Measurements from ENCODE around the gene NPNT. TPM values are rescaled to one million over a fixed set of nuclear protein-coding genes. Genes with fewer than 3 reads are reported as not detected.

NPNT gene
- total RNA-seq, 1 donor from 2014 or later, result 263 TPM

GRCh38 chr4:105859233-105859632 lies 36.0 kb upstream of the NPNT start:
- no peak for ATAC-seq
- TF ChIP-seq, protein P1, sequence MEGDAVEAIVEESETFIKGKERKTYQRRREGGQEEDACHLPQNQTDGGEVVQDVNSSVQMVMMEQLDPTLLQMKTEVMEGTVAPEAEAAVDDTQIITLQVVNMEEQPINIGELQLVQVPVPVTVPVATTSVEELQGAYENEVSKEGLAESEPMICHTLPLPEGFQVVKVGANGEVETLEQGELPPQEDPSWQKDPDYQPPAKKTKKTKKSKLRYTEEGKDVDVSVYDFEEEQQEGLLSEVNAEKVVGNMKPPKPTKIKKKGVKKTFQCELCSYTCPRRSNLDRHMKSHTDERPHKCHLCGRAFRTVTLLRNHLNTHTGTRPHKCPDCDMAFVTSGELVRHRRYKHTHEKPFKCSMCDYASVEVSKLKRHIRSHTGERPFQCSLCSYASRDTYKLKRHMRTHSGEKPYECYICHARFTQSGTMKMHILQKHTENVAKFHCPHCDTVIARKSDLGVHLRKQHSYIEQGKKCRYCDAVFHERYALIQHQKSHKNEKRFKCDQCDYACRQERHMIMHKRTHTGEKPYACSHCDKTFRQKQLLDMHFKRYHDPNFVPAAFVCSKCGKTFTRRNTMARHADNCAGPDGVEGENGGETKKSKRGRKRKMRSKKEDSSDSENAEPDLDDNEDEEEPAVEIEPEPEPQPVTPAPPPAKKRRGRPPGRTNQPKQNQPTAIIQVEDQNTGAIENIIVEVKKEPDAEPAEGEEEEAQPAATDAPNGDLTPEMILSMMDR (IDR thresholded peaks at IDR 0.05), result no peak

GRCh38 chr4:105870963-105871362 lies 24.3 kb upstream of the NPNT start:
- DNase-seq, result no peak
- TF ChIP-seq, protein P1 (IDR thresholded peaks at IDR 0.05), result no peak
- H3K9me3 ChIP-seq, result no peaks in the 10 kb centered on the region
- no peaks in the 10 kb centered on the region for H3K36me3 ChIP-seq
- no peak overlapping the region for H3K4me3 ChIP-seq
- H3K27me3 ChIP-seq, result no peaks in the 10 kb centered on the region
- intact Hi-C loops (cut with DNase I), result no loop called here
- H3K4me1 ChIP-seq, result no peaks in the 10 kb centered on the region
- H3K27ac ChIP-seq, result no peak overlapping the region
- ATAC-seq, result no peak

More at GRCh38 chr4:105859233-105859632, 36.0 kb upstream of the NPNT start:
- Histone ChIP-seq H3K4me3 (no peak overlapping the region), H3K27ac (no peak overlapping the region), H3K27me3 (no peaks in the 10 kb centered on the region), H3K9me3 (no peaks in the 10 kb centered on the region), H3K4me1 (no peaks in the 10 kb centered on the region), H3K36me3 (no peaks in the 10 kb centered on the region)
- intact Hi-C loops (cut with DNase I), result no loop called here
- no peak for DNase-seq

- H3K27me3 ChIP-seq, result no peaks in the 10 kb centered on the region
- no peaks in the 10 kb centered on the region for H3K4me1 ChIP-seq
- intact Hi-C loops (cut with DNase I), result no loop called here
- no peak overlapping the region for H3K4me3 ChIP-seq
- H3K27ac ChIP-seq, result no peak overlapping the region
- ATAC-seq, result no peak
- TF ChIP-seq, protein P1 (IDR thresholded peaks at IDR 0.05), result no peak
- DNase-seq, result no peak
- H3K36me3 ChIP-seq, result no peaks in the 10 kb centered on the region
- no peaks in the 10 kb centered on the region for H3K9me3 ChIP-seq
Observed at GRCh38 chr4:105871997-105872396, 23.3 kb upstream of the NPNT start.

- no peak for ATAC-seq
- no peaks in the 10 kb centered on the region for H3K36me3 ChIP-seq
- H3K9me3 ChIP-seq, result no peaks in the 10 kb centered on the region
- no peak for DNase-seq
- H3K4me3 ChIP-seq, result no peak overlapping the region
- intact Hi-C loops (cut with DNase I), result no loop called here
- H3K4me1 ChIP-seq, result no peaks in the 10 kb centered on the region
- no peak overlapping the region for H3K27ac ChIP-seq
- H3K27me3 ChIP-seq, result no peaks in the 10 kb centered on the region
- TF ChIP-seq, protein P1 (IDR thresholded peaks at IDR 0.05), result no peak
Observed at GRCh38 chr4:105875233-105875632, 20.0 kb upstream of the NPNT start.

DNA sequence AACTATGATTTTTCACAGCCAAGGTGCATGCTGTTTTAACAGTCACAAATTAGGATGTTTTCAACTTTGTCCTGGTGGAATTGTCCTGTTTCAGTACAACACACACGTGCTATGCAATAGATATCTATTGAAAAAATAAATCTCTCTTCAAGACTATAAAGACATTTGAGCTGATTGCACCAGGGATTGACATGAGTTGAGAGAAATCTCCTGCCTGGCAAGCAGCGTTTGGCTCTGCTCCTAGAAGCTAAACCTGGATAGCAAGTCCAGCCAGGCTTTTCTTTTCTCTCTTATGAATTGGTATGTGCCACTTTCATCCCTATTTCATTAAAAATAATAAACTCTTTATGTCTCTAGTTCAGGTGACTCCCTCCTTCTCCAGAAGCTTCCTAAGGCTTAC lies 16.6 kb upstream of the NPNT start:
- ATAC-seq (no peak), DNase-seq (no peak)
- H3K4me3 ChIP-seq, result no peak overlapping the region
- no peaks in the 10 kb centered on the region for H3K4me1 ChIP-seq
- no peaks in the 10 kb centered on the region for H3K9me3 ChIP-seq
- TF ChIP-seq, protein P1 (IDR thresholded peaks at IDR 0.05), result no peak
- H3K36me3 ChIP-seq, result no peaks in the 10 kb centered on the region
- H3K27me3 ChIP-seq, result no peaks in the 10 kb centered on the region
- intact Hi-C loops (cut with DNase I), result no loop called here
- no peak overlapping the region for H3K27ac ChIP-seq

GRCh38 chr4:105887508-105887907 lies 7.8 kb upstream of the NPNT start:
- intact Hi-C loops (cut with DNase I), result no loop called here
- Histone ChIP-seq H3K4me1 (peaks cover under 1% of the 10 kb centered on the region), H3K27me3 (no peaks in the 10 kb centered on the region), H3K27ac (no peak overlapping the region), H3K4me3 (no peak overlapping the region), H3K36me3 (no peaks in the 10 kb centered on the region), H3K9me3 (no peaks in the 10 kb centered on the region)
- DNase-seq (no peak), ATAC-seq (peak; percentile 48)
- TF ChIP-seq, protein P1 (IDR thresholded peaks at IDR 0.05), result no peak

All from upper lobe of right lung (tissue), 1 donor.